Gastrocnemius medialis (tissue), 4 donors: Measurements from ENCODE around the gene GAREM1.

ENCODE experiments used
- POLR2A ChIP-seq, 2 donors: fragments of 450-650 bp; IDR thresholded peaks; one replicate each; pipeline ENCODE4 v1.6.1; 2017; ENCODE audit warnings: antibody characterized with exemption in 2 of 2, mild to moderate bottlenecking in 2 of 2, moderate library complexity in 2 of 2
- TF ChIP-seq, protein P1 (sequence below), 5 experiments: fragments of 450-650 bp in 3 of 5; fragments of 200-600 bp in 2 of 5; sonication (generic) in 2 of 5; IDR thresholded peaks in 4 of 5; conservative IDR thresholded peaks in 1 of 5; 1 replicate in 4 of 5; 2 replicates in 1 of 5; pipeline ENCODE4 v1.5.1; 2016 to 2019; ENCODE audit warnings: antibody characterized with exemption in 5 of 5, mild to moderate bottlenecking in 3 of 5, moderate library complexity in 3 of 5

DNA sequence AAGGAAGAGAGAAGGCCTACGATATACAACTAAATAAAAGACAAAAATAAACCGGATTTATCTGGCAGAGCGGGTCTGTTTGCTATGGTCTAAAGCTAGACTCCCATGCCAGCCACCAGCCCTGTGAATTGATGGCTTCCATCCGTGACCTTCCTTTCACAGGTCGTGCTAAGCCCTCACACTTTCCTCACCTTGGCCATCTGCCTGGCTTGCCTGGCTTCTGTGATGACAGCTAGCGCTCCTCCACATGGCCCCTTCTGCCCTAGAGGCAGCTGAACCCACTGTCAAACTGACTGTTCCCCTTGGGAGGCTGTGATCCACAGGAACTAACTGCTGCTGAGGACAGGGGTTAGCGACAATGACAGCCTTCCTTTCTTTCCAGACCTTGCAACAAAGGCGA is 32.5 kb downstream of the GAREM1 start:
- TF ChIP-seq, protein P1, sequence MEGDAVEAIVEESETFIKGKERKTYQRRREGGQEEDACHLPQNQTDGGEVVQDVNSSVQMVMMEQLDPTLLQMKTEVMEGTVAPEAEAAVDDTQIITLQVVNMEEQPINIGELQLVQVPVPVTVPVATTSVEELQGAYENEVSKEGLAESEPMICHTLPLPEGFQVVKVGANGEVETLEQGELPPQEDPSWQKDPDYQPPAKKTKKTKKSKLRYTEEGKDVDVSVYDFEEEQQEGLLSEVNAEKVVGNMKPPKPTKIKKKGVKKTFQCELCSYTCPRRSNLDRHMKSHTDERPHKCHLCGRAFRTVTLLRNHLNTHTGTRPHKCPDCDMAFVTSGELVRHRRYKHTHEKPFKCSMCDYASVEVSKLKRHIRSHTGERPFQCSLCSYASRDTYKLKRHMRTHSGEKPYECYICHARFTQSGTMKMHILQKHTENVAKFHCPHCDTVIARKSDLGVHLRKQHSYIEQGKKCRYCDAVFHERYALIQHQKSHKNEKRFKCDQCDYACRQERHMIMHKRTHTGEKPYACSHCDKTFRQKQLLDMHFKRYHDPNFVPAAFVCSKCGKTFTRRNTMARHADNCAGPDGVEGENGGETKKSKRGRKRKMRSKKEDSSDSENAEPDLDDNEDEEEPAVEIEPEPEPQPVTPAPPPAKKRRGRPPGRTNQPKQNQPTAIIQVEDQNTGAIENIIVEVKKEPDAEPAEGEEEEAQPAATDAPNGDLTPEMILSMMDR (IDR thresholded peaks at IDR 0.05 in 4 of 5, conservative IDR thresholded peaks at IDR 0.05 in 1 of 5), result no peak
- TF ChIP-seq POLR2A (IDR thresholded peaks at IDR 0.05), result no peak
